Measurements from ENCODE around the gene PHIP.
A peak's percentile ranks its signal among the peaks of the same experiment; 100 is the strongest.
"Not testable (repeated sequence)": the region's sequence is repeated elsewhere in the genome, so short reads cannot be mapped to it uniquely, and the experiment has no call there.

PHIP gene

DNA sequence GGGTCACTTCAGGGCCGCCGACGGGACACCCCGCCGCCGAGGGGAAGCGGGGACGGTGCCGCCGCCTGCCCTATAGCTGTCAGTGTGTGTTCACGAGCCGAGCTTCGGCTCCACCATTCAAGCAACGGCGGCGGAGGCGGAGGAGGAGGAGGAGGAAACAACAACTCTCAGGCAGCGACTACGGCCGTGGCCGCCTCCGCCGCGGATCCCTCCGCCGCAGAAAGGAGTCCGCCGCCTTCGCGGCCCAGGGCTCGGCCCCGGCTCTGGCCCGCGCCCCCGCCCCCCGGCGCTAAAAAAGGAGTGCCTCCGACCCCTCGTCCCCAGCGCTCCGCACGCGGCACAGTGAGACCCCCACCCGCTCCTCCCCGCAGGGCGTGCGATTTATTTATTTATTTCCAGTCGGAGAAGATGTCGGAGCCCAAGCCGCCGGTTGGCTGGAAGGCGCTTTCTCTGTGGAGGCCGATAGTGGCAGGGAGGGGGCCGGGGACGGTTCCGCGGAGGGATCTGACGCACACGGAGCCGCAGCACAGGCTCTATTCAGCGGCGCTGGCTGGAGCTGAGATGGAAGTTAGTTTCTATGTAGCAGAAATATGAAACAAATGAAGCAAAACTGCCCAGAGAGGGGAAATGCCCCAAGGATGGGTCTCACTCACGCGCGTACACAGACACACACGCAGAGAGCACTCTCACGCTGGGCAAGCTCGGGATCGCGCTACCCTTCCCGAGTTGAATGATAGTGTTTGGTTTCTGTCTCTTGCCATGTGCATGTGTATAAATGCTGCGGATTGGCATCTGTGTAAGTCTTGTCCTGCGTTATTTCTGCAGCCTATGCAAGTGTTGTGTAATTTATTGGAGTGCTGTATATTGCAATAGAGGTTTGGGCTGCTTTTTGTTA lies at the start of gene PHIP:
PHIP (minus strand) TSS at position 180 of the 895 bp plus-strand sequence. CDS start 186 bp downstream, outside the sequence.
- DNase-seq (ENCODE audit: low read depth) = peak; percentile 85

DNA sequence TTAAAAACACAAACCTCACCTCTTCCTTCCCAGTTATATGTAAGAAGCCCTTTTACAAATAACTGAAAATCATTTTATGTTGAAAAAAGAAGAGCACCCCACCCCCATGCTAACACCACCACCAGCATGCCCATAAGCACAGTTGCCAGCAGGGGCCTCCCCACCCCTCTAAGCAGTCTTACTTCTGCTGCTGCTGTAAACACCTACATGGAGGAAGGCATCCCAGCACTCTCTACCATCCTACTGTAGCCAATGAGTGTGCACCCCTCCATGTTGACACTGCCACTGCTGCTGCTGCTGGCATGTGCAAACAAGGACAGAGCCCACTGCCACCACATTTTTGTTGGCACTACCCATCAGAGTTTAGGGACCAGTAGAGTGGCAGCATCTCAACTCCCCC lies 49.6 kb upstream of the PHIP start:
- DNase-seq (ENCODE audit: low read depth) = no peak

- no peak for DNase-seq (ENCODE audit: low read depth)
Measured at GRCh38 chr6:79119217-79119616, 41.2 kb upstream of the PHIP start.

DNA sequence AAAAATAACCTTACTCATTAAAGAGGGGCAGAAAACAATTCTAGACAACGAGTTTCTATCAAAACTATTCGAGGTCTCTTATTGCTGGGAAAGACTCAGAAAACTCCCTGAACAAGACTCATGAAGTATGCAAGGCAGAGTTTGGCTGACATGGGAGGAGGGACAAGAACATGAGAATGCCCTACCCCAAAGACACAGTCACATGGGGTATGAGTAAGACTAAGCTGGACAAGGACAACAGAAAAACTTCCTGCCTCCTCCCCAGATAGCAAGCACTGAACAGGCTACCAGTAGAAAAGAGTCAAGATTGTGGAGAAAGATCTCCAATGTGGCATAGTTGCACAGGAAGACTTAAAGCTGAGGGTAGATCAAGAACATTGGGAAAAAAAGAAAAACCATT lies 39.7 kb upstream of the PHIP start:
- no peak for DNase-seq (ENCODE audit: low read depth)

DNA sequence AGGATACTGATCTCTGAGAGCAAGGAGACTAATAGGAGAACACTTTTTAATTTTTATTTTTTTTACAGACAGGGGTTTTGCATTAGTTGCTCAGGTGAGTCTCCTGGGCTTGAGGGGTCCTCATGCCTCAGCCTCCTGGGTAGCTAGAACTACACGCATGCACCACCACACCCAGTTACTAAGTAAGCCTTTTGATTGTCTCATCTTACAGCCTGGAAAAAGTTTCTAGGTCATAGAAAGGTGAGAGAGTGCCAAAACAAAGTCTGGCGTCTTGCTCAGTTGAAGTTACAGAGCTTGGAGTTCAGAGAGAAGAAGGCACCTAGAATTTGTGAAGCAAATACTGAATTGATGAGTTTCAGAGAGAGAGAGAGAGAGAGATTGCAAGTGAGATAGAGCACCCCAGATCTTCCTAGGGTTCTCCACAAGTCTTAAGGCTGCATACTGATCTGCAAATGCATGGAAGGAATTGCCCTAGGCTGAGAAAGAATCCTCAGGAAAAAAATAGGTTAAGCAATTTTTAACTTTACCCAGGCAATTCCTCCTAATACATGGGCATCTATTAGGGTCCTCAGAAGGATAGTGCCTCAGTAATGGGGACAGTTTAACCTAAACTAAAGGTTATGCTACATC lies 37.6 kb upstream of the PHIP start:
- DNase-seq (ENCODE audit: low read depth) = no peak

- no peak for DNase-seq (ENCODE audit: low read depth)
Measured at GRCh38 chr6:79111549-79111948, 33.5 kb upstream of the PHIP start.

GRCh38 chr6:79101164-79101563 lies 23.1 kb upstream of the PHIP start:
- no peak for DNase-seq (ENCODE audit: low read depth)

- no peak for DNase-seq (ENCODE audit: low read depth)
Measured at GRCh38 chr6:79100304-79100703, 22.2 kb upstream of the PHIP start.

DNA sequence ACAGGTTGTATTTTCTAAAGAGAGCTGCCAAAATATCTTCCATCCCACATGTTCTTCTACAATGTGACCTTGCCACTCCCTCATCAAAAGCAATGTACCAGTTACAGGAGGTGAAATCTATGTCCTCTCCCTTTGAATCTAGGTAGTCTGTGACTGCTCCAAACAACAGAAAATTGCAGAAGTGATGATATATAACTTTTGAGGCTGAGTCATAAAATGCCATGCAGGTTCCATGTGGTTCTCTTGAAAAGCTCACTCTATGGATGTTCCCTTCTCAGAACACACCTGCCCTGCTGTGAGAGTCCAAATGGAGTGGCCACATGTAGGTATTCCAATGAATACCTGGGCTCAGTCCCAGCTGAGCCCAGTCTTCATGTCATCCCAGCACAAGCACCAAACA lies 16.9 kb upstream of the PHIP start:
- no peak for DNase-seq (ENCODE audit: low read depth)

DNA sequence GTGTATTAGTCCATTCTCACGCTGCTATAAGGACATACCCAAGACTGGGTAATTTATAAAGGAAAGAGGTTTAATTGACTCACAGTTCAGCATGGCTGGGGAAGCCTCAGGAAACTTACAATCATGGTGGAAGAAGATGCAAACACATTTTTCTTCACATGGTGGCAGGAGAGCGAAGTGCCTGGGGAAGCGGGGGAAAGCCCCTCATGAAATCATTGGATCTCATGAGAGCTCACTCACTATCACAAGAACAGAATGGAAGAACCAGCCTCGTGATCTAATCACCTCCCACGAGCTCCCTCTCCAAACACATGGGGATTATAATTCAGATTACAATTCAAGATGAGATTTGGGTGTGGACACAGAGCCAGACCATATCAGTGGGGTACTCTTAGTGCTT lies 13.7 kb upstream of the PHIP start:
- not testable (repeated sequence) for DNase-seq (ENCODE audit: low read depth)

DNA sequence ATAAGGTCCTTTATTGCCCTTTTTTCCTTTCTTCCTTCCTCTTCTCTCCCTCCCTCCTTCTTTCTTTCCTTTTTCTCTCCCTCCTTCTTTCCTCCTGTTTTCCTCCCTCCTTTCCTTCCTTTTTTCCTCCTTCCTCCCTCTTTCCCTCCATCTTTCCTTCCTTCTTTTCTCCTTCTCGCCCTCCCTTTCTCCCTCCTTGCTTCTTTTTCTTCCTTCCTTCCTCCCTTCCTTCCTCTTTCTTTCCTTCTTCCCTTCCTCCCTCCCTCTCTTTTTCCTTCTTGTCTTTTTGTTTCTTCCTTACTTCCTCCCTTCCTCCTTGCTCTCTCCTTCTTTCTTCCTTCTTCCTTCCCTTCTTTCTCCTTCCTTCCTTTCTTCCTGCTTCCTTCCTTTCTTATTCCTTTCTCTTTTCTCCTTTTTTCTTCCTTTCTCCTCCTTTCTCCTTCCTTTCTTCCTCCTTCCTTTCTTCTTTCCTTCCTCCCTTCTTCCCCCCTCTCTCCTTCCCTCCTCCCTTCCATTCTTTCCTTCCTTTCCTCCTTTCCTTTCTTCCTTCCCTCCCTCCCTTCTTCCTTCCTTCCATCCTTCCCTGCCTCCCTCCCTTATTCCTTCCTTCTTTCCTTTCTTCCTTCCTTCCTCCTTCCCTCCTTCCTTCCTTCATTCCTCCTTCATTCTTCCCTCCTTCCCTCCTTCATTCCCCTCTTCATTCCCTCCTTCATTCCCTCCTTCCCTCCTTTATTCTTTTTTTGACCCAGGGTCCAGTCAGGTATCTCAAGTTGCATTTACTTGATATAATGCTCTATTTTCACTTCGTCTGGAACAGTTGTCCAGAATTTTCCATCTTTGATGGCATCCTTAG lies 11.7 kb upstream of the PHIP start:
- DNase-seq (ENCODE audit: low read depth) = no peak

DNA sequence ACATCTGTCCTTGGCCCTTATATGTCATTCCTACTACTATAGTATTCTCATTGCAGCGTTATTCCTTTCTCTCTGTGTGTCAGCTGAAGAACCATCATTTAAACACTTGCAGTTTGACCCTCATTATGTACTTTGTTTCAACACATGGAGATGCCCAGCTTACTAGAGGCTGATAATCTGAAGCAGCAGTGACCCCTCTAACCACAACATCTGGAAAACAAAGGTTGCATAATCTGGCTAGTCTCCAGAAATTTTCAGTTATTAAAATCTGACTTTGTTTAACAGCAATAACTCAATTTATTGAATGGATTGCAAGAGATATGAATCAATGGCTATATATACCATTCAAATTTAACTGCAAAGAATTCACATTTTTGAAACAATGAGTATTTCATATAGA lies 6.6 kb upstream of the PHIP start:
- no peak for DNase-seq (ENCODE audit: low read depth)

DNA sequence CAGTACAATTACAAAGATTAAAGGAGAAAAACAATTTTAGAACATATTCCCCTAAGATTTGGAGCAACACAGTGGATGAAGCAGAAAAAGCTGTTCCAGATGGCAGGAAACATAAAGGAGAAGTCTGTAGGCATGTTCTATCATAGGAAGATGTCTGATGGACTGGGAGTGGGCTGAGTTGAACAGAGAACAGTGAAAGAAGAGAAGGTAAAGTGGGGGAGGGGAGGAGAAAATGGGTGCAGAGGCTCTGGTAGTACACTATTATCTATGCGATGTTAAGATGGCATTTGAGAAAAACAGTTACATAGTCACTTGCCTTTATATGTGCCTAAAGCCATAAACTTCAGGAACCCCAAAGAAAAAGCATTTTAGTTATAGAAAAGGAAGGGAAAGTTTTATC lies 4.2 kb upstream of the PHIP start:
- no peak for DNase-seq (ENCODE audit: low read depth)

DNA sequence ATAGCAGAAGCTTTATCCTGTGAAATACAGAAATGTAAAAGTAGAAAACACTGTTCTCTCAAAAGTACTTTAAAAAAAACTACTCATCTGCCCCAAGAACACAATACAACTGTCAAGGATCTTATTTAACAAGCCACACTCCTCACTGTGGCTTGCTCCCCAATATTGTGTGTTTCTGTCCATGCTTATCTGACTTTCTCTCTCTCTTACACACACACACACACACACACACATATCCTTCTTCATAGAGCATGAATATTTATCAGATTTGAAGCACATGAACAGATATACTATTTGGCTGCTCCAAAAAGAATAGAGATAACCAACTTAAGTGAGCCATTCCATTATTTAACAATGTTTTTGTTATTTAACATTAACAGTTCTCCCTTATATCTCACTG lies 3.6 kb upstream of the PHIP start:
- DNase-seq (ENCODE audit: low read depth) = no peak

DNA sequence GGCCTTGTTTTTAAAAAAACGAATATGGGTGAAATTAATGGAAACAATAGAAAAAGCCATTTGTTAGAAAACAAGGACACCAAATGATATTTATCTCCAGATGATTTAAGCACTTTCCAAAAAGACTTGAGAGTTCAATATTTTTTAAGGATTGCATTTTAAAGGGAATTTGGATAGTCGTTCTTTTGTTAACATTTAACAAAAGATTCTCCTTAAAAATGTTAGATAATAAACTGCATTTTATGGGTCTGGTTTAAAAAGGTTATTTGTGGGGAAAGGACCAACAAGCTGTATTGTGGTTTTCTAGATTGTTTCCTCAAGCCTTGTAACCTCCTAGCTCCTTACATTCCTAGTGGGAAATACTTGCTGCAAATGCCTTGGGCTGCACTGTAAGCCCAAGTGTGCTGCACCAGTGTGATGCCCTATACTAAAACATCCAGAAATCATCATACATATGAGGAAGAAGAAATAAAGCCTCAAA lies 1.5 kb upstream of the PHIP start:
- no peak for DNase-seq (ENCODE audit: low read depth)

- DNase-seq (ENCODE audit: low read depth) = peak; percentile 45
Measured at GRCh38 chr6:79077715-79078074, 359 bp downstream of the PHIP start.

DNA sequence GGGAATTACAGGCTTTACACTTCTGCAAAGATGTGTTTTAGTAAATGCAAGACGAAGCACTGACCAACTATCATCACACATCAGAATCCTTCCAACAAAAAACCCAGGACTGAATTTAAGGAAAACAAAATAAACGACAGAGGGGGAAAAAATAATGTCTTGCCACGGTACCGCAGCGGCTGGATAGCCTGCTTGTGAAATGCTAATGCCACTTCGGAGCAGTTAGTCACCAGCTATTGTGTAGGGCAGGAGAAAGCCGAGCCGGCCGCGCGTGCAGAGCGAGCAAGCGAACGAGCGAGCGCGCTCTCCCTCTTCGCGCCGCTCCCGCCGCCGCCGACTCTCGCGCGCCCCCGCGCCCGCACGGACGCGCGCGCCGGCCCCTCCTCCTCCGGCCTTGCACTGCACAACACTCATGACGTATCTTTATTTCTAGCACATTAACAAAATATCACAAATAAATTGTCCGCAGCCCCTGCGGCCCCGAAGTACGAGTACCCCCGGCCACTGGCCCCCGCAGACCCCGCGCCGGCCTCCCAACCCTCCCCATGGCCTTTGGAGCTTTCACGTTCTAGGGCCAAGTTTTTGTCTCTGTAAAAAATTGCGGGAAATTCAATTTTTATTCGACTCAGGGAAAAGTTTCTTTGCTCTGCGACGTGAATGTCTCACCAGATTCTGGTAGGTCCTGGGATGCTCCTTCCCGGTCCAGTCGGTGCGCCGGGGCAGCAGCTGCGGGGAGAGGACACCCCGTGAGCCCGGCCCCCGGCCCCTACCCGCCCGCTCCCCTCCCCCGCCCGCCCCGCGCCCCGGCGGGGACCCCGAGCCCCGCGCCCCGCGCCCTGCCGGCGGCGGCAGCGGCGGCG lies 1.0 kb downstream of the PHIP start:
- peak; percentile 89 for DNase-seq (ENCODE audit: low read depth)

- DNase-seq (ENCODE audit: low read depth) = no peak
Measured at GRCh38 chr6:79076160-79076559, 1.9 kb downstream of the PHIP start.

DNA sequence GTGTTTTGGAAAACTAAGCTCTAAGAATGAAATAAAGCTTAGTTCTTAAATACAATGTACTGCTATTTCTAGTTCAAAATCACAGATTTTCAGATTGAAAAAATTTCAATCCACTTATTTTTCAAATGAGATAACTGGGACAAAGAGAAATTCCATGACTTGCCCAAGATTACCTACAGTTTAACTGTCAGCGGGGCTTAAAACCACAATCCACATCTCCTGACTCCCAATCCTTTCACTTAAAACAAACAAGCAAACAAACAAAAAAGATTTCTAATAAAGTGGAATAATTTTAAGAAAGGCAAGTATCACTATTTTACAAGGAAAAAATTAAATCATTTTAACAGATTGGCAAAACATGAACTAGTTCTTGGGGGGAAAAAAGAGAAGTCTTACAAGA lies 4.2 kb downstream of the PHIP start:
- DNase-seq (ENCODE audit: low read depth) = no peak

- no peak for DNase-seq (ENCODE audit: low read depth)
Measured at GRCh38 chr6:79072640-79073181, 5.3 kb downstream of the PHIP start.

GRCh38 chr6:79071547-79071946 lies 6.5 kb downstream of the PHIP start:
- DNase-seq (ENCODE audit: low read depth) = no peak
